HEK293 (cell line): ENCODE measurements around the gene RPUSD1.

Experiments used
- GLI4 ChIP-seq: fragments of 450-650 bp; formaldehyde crosslinking; IDR thresholded peaks from 2 replicates; pipeline ENCODE4 v1.5.1; 2016; ENCODE audit warnings: missing biosample characterization, missing genetic modification characterization
- SP2 ChIP-seq: fragments of 450-650 bp; formaldehyde crosslinking; IDR thresholded peaks from 2 replicates; pipeline ENCODE4 v1.5.1; 2016; ENCODE audit warnings: missing biosample characterization, missing genetic modification characterization
- TCF7L2 ChIP-seq: IDR thresholded peaks from 2 replicates; pipeline ENCODE4 v1.6.1; 2011; ENCODE audit warnings: low read depth, mild to moderate bottlenecking, inconsistent platforms, low read length, moderate library complexity, borderline replicate concordance
- ZNF350 ChIP-seq: fragments of 450-650 bp; formaldehyde crosslinking; IDR thresholded peaks from 2 replicates; pipeline ENCODE4 v1.5.0; 2017; ENCODE audit warnings: missing biosample characterization, mild to moderate bottlenecking, missing genetic modification characterization
- ZNF510 ChIP-seq: fragments of 450-650 bp; formaldehyde crosslinking; IDR thresholded peaks from 2 replicates; pipeline ENCODE4 v1.5.1; 2018; ENCODE audit warnings: mild to moderate bottlenecking, missing genetic modification characterization, missing biosample characterization; ENCODE audit not compliant: insufficient replicate concordance
- ZNF670 ChIP-seq: fragments of 450-650 bp; formaldehyde crosslinking; IDR thresholded peaks from 2 replicates; pipeline ENCODE4 v1.5.1; 2016; ENCODE audit warnings: missing biosample characterization, missing genetic modification characterization, low read depth
- ZNF701 ChIP-seq: fragments of 450-650 bp; formaldehyde crosslinking; IDR thresholded peaks from 2 replicates; pipeline ENCODE4 v1.5.1; 2016; ENCODE audit warnings: missing biosample characterization, missing genetic modification characterization
- TF ChIP-seq, protein P1 (sequence below): fragments of 450-650 bp; formaldehyde crosslinking; IDR thresholded peaks from 2 replicates; pipeline ENCODE4 v1.5.1; 2016; ENCODE audit warnings: missing biosample characterization, missing genetic modification characterization
- TF ChIP-seq, protein P2 (sequence below): fragments of 450-650 bp; formaldehyde crosslinking; IDR thresholded peaks from 2 replicates; pipeline ENCODE4 v1.5.1; 2016; ENCODE audit warnings: missing biosample characterization, missing genetic modification characterization

DNA sequence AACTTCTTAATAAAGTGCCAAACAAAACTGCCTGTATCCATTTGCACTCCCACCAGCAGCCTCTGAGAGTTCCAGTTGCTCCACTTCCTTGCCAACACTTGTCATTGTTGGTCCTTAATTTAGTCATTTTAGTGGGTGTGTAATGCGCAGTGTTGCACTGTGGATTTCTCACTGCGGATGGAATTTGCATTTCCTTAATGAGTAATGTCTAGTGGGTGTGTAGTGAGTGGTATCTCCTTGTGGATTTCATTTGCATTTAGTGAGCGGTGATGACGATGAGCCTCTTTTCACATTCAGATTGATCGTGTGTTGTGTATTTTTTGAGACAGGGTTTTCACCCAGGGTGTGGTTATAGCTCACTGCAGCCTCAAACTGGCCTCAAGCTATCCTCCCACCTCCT, 31.8 kb downstream of the RPUSD1 start:
- TF ChIP-seq, protein P1, sequence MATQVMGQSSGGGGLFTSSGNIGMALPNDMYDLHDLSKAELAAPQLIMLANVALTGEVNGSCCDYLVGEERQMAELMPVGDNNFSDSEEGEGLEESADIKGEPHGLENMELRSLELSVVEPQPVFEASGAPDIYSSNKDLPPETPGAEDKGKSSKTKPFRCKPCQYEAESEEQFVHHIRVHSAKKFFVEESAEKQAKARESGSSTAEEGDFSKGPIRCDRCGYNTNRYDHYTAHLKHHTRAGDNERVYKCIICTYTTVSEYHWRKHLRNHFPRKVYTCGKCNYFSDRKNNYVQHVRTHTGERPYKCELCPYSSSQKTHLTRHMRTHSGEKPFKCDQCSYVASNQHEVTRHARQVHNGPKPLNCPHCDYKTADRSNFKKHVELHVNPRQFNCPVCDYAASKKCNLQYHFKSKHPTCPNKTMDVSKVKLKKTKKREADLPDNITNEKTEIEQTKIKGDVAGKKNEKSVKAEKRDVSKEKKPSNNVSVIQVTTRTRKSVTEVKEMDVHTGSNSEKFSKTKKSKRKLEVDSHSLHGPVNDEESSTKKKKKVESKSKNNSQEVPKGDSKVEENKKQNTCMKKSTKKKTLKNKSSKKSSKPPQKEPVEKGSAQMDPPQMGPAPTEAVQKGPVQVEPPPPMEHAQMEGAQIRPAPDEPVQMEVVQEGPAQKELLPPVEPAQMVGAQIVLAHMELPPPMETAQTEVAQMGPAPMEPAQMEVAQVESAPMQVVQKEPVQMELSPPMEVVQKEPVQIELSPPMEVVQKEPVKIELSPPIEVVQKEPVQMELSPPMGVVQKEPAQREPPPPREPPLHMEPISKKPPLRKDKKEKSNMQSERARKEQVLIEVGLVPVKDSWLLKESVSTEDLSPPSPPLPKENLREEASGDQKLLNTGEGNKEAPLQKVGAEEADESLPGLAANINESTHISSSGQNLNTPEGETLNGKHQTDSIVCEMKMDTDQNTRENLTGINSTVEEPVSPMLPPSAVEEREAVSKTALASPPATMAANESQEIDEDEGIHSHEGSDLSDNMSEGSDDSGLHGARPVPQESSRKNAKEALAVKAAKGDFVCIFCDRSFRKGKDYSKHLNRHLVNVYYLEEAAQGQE (tag by site-specific recombination) = no peak
- TF ChIP-seq, protein P2, sequence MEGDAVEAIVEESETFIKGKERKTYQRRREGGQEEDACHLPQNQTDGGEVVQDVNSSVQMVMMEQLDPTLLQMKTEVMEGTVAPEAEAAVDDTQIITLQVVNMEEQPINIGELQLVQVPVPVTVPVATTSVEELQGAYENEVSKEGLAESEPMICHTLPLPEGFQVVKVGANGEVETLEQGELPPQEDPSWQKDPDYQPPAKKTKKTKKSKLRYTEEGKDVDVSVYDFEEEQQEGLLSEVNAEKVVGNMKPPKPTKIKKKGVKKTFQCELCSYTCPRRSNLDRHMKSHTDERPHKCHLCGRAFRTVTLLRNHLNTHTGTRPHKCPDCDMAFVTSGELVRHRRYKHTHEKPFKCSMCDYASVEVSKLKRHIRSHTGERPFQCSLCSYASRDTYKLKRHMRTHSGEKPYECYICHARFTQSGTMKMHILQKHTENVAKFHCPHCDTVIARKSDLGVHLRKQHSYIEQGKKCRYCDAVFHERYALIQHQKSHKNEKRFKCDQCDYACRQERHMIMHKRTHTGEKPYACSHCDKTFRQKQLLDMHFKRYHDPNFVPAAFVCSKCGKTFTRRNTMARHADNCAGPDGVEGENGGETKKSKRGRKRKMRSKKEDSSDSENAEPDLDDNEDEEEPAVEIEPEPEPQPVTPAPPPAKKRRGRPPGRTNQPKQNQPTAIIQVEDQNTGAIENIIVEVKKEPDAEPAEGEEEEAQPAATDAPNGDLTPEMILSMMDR = no peak
- no peak for TF ChIP-seq ZNF350 (tag by site-specific recombination)
- no peak for TF ChIP-seq GLI4 (tag by site-specific recombination)
- TF ChIP-seq ZNF670 = no peak
- TF ChIP-seq TCF7L2 = no peak
- no peak for TF ChIP-seq ZNF510 (tag by site-specific recombination)
- no peak for TF ChIP-seq SP2 (tag by site-specific recombination)
- TF ChIP-seq ZNF701 (tag by site-specific recombination) = no peak
